Stimulated activated CD4-positive, alpha-beta T cell treated with anti-CD3 and anti-CD28 coated beads, Interleukin-1b, Interleukin-23, amount 100 ng/mL, for 1 hour (primary cell): ENCODE measurements around the gene OPHN1.

Source experiments
- DNase-seq, 2 donors: peaks; one replicate each; pipeline ENCODE4 v3.0.0-alpha.2; 2020; ENCODE audit warnings: low read depth in 2 of 2

The OPHN1 gene, protein sequence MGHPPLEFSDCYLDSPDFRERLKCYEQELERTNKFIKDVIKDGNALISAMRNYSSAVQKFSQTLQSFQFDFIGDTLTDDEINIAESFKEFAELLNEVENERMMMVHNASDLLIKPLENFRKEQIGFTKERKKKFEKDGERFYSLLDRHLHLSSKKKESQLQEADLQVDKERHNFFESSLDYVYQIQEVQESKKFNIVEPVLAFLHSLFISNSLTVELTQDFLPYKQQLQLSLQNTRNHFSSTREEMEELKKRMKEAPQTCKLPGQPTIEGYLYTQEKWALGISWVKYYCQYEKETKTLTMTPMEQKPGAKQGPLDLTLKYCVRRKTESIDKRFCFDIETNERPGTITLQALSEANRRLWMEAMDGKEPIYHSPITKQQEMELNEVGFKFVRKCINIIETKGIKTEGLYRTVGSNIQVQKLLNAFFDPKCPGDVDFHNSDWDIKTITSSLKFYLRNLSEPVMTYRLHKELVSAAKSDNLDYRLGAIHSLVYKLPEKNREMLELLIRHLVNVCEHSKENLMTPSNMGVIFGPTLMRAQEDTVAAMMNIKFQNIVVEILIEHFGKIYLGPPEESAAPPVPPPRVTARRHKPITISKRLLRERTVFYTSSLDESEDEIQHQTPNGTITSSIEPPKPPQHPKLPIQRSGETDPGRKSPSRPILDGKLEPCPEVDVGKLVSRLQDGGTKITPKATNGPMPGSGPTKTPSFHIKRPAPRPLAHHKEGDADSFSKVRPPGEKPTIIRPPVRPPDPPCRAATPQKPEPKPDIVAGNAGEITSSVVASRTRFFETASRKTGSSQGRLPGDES

DNA sequence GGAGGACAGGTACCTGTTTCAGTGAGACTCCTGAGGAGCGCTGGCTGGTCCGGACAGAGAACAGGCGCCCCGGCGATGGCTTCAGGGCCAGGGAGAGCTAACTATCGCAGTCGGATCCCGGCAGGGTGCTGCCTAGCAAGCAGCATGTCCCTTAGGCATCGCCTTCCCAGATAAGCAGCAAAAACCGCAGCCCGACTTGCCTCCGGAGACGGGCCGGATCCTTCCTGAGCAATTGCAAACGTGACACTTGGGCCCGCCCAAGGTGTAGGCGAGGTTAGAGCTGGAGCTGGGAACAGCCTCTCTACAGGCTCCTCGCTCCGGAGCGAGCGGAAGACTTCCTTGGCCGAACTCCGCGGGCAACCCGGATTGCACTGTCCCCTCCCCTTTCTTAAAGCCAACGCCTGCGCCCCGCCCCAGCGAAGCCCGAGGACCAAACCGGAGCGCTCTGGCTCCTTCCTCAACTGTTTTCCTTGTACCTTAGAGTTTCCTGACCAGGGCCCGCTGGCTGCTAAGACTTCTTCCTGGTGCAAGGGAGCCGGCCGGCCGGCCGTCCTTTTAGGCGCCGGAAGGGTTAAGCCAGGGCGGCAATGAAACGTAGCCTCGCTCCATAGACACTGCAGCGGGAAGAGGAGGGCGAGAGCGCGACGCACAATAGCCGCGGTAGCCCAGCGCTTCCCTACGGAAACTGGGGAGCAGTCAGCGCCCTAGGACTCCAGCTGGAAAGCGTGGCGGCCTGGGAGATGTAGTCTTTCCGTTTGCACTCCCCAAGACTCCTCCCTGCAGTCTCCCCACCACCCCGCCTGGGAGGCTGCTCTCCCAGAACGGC lies at the start of gene OPHN1:
TSS of gene OPHN1 (minus strand) at position 341 of the 826 bp plus-strand sequence. CDS start 475 bp downstream, outside the sequence.
- DNase-seq: no peak

DNA sequence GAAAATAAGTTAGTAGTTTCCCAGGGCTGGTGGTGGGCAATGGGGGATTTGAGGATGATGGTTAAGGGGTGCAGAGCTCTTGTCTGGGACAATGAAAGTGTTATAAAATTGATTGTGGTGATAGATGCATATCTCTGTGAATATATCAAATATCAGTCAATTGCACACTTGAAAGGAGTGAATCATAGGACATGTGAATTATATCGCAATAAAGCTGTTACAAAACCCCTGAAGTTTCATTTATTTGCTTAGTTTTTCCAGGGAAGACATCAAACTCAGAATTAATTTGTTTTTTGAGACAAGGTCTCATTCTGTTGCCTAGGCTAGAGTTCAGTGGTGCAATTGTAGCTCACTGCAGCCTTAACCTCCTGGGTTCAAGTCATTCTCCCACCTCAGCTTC lies 47.7 kb upstream of the OPHN1 start:
- no peak for DNase-seq

DNA sequence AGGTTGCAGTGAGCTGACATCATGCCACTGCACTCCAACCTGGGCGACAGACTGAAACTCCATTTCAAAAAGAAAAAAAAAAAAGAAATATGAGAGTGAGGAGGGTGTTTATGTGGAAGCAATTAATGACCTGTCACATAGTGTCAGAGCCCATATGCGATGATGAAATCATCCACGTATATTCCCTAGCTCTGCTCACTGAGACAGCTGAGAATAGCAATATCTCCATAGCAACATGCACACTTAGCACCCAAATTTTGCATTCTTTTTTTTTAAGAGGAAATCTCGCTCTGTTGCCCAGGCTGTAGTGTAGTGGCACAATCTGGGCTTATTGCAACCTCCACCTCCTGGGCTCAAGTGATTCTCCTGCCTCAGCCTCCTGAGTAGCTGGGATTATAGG lies 31.5 kb upstream of the OPHN1 start:
- DNase-seq: no peak

DNA sequence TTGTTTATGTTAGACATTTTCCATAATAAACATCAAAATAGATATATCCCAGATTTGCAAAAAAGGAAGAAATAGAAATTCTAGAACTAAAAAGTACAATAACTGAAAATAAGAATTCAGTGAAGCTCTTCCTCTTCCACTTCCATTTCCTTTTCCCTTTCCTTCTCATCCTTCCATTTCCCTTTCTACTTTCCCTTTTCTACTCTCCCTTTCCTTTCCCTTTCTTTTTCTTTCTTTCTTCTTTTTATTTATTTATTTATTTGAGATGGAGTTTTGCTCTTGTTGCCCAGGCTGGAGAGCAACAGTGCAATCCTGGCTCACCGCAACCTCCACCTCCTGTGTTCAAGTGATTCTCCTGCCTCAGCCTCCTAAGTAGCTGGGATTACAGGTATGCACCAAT lies 30.6 kb upstream of the OPHN1 start:
- DNase-seq: no peak

DNA sequence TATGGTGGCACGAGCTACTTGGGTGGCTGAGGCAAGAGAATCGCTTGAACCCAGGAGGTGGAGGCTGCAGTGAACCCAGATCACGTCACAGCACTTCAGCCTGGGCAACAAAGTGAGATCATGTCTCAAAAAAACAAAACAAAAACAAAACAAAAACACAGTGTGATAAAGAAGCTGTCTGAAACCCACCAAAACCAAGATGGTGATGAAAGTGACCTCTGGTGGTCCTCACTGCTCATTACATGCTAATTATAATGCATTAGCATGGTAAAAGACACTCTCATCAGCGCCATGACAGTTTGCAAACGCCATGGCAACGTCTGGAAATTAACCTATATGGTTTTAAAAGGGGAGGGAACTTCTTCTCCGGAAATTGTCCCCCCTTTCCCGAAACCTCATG lies 29.4 kb upstream of the OPHN1 start:
- no peak for DNase-seq

DNA sequence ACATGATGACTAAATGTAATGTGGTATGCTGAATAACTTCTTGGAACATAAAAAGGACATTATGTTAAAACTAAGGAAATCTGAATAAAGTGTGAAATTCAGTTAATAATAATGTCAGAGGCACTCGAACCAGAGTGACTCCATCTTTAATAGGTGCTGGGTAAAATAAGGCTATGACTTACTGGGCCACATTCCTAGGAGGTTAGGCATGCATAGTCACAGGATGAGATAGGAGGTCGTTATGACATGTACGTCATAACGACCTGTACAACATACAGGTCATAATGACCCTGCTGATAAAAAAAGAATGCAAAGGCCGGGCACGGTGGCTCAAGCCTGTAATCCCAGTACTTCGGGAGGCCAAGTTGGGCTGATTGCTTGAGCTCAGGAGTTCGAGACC lies 28.9 kb upstream of the OPHN1 start:
- no peak for DNase-seq

DNA sequence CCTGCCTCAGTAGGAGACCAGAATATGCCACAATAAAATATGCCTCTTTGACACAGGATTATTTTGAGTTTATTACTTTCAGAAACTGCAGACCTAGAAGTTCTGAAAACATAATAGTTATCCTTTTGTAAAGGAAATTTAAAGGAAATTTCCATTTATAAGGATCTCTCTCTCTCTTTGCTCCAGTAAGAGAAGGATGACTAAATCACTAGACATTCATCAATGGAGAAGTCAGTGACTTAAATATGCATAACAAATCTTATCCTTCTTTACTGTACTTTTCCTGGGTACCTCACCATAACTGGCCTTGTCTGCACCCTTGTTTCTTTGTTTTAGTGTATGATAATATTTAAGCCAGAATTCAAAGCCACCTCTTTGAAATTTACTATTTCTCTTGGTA lies 28.3 kb upstream of the OPHN1 start:
- no peak for DNase-seq

- no peak for DNase-seq
Observed at GRCh38 chrX:68461093-68461492, 27.8 kb upstream of the OPHN1 start.

- no peak for DNase-seq
Observed at GRCh38 chrX:68455151-68455510, 21.8 kb upstream of the OPHN1 start.

- no peak for DNase-seq
Observed at GRCh38 chrX:68454476-68455150, 21.3 kb upstream of the OPHN1 start.

- no peak for DNase-seq
Observed at GRCh38 chrX:68451720-68452119, 18.4 kb upstream of the OPHN1 start.

- DNase-seq: no peak
Observed at GRCh38 chrX:68443155-68443868, 10.0 kb upstream of the OPHN1 start.

DNA sequence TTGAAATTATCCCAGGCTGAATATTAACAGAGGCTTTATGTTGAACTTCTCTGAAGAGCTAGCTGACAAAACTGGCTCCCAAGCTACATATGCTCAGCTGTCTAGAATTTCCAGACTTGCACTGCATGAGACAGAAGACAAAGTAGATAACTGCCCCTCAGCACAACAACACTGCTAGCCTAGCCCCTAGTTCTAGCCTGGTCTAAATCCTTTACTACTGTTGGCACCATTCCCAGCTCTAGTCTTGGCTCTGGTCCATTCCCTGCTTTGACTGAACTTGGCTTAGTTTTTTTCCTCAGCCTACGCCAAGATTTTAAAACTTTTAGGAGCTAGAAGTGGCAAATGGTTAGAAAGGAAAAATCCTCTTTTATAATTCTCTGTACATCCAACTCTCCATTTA lies 7.6 kb upstream of the OPHN1 start:
- DNase-seq: no peak

DNA sequence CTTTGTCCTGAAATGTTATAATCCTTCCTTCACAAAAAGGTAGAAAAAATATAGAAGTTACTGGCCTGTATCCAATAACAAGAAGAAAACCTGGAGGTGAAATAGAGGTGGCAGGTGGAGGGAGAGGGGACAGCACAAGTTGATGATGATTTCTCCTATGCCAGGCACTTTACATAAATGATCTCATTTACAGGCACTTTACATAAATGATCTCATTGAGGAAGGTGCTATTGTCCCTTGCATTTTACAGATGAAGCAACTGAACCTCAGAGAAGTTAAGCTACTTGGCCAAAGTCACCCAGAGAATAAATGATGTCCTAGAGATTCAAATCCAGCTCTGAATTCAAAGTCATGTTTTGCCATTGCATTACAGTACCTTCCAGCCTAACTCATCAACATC lies 7.1 kb upstream of the OPHN1 start:
- no peak for DNase-seq

DNA sequence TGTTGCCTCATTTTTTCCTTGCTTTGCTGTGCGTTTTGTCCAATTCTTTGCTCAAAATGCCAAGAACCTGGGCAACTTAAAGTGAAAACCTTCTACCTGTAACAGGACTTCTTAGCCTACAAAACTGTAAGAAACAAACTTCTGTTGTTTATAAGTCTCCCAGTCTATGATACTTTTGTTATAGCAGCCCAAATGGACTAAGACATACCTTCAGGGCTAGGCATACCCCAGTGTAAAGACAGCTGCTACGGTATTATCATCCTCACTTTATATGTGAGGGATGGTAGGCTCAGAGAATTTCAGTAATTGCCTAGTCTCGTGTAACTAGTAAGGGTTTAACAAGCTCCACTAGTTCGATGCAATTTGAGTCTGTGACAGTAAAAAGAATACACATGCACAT lies 6.0 kb upstream of the OPHN1 start:
- no peak for DNase-seq

DNA sequence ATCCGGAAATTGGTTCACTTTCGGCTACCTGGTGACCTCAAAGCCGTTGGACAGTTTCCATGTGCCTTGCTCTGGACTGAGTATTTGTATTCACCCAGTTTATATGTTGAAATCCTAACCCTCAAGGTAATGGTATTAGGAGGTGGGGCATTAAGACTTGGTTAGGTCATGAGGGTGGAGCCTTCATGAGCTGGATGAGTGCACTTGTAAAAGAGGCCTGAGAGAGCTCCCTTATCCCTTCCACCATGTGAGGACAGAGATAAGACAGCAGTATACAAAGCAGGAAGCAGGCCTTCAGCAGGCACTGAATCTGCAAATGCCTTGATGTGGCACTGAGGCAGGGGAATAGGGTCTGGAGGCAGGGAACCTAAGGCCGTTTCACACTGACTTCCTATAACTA lies 5.3 kb upstream of the OPHN1 start:
- no peak for DNase-seq

DNA sequence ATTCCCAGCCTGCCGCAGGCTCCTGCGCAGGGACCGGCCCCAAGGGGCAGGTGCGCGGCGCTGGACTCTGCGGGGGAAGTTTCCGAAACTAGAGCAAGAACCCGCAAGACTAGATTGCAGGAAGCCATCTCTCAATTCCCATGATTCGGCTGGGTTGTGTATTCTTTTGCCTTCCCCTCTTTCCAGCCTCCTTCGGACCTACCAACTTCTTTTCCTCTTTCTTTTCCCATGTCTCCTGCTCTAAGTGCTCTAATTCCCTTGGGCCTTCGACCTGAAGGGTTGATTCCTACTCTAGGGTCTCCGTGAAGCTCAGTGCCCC lies 645 bp upstream of the OPHN1 start:
- no peak for DNase-seq

DNA sequence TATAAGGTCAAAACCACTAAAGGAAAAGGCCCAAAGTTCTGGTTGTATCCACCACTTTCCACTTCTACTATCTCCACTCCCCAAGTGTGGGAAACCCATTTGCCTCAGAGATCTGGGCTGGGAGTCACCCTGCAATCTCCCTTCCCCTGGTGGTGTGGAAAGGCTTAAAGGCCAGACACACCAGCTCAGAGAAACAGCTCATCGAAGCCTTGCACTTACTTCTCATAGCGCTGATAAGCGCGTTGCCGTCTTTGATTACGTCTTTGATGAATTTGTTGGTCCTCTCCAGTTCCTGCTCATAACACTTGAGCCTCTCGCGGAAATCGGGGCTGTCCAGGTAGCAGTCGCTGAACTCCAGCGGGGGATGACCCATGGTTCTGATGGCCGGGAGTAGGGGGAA lies 647 bp downstream of the OPHN1 start:
- no peak for DNase-seq

- DNase-seq: no peak
Observed at GRCh38 chrX:68431836-68432235, 1.5 kb downstream of the OPHN1 start.

- DNase-seq: no peak
Observed at GRCh38 chrX:68429216-68429615, 4.1 kb downstream of the OPHN1 start.

DNA sequence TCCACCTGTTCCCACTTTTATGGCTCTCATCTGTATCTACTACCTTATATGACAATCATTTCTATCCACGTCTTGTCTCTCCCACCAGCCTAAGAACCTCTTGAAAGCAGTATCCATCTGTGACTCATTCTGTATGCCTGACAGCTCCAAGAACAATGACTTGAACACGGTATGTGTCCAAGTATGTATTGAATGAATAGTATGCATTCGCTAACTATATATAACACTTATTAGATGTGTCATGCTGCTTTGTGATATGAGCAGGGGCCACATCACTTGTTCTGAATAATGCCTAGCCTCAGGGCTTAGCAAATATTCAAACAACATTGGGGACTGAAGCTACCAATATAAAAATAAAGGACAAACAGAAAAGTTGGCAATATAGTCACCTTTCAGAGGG lies 4.9 kb downstream of the OPHN1 start:
- DNase-seq: no peak
